K562 (cell line): ENCODE results near the gene MARS1. TPM values are rescaled to one million over a fixed set of nuclear protein-coding genes. Genes with fewer than 3 reads are reported as not detected.

Source experiments
- ATAC-seq: fragments of 200-7000 bp; cut with Tn5 transposase; 3 replicates; pipeline ENCODE4 v1.9.1; 2020; ENCODE audit warnings: moderate library complexity
- BruUV-seq: library from RNA; stranded (reverse); fragments of 400-500 nt; replicated peaks from 2 replicates; lab custom pipeline; 2021; lab: Mats Ljungman, UMichigan
- CTCF ChIA-PET: fragments of 300-600 bp; formaldehyde crosslinking; extraction: SDS; loops from one replicate; lab custom pipeline; 2021; ENCODE audit warnings: low intra/inter-chr PET ratio; lab: Yijun Ruan, JAX
- POLR2A ChIA-PET: fragments of 300-600, 350-650 bp; sonication (Branson Sonifier 250); formaldehyde crosslinking; extraction: SDS; loops from one replicate; lab custom pipeline; 2021; ENCODE audit warnings: antibody characterized with exemption, inconsistent platforms; lab: Yijun Ruan, JAX
- DNase-seq, 4 experiments: peaks; one replicate each; pipeline versions ENCODE4 v3.0.0 to v3.0.0-alpha.2; 2011 to 2018; ENCODE audit warnings: low spot score in 3 of 4, mixed read lengths in 3 of 4; ENCODE audit errors: extremely low read depth in 1 of 4
- FAIRE-seq: peaks from 2 replicates; lab custom pipeline; 2011; peaks lifted over from hg19 to GRCh38; lab: Jason Lieb, UNC
- H2AFZ ChIP-seq: 2 replicates; pipeline ENCODE4 v1.6.0; 2011; ENCODE audit warnings: low read depth, low read length, control low read depth, inconsistent platforms
- H3K27ac ChIP-seq: fragments of 200-600 bp; 3 replicates; pipeline ENCODE4 v1.8.0; 2011; ENCODE audit warnings: low read depth, mild to moderate bottlenecking, control low read depth, inconsistent platforms, low read length, moderate library complexity, mixed read lengths; ENCODE audit errors: extremely low read depth
- H3K27me3 ChIP-seq, 2 experiments: fragments of 300-600 bp in 1 of 2; 2 replicates in 1 of 2; 3 replicates in 1 of 2; pipeline versions ENCODE4 v1.6.0 to v1.8.0; 2011; ENCODE audit warnings: inconsistent platforms in 2 of 2, low read length in 2 of 2, mild to moderate bottlenecking in 1 of 2, mixed read lengths in 1 of 2, moderate library complexity in 1 of 2; ENCODE audit not compliant: control insufficient read depth in 2 of 2, insufficient read depth in 2 of 2
- H3K36me3 ChIP-seq: fragments of 300-600 bp; 3 replicates; pipeline ENCODE4 v1.8.0; 2011; ENCODE audit warnings: mild to moderate bottlenecking, low read length, inconsistent platforms; ENCODE audit not compliant: control insufficient read depth, insufficient read depth
- H3K4me1 ChIP-seq, 2 experiments: fragments of 200-600 bp in 1 of 2; replicated peaks in 1 of 2; 2 replicates in 1 of 2; 3 replicates in 1 of 2; pipeline versions ENCODE4 v1.5.1 to v1.8.0; 2011; ENCODE audit warnings: inconsistent platforms in 2 of 2, low read length in 2 of 2, mild to moderate bottlenecking in 1 of 2, mixed read lengths in 1 of 2, moderate library complexity in 1 of 2; ENCODE audit not compliant: control insufficient read depth in 2 of 2, insufficient read depth in 2 of 2
- H3K4me2 ChIP-seq: 2 replicates; pipeline ENCODE4 v1.6.1; 2011; ENCODE audit warnings: low read length, control low read depth, inconsistent platforms, mixed read lengths; ENCODE audit not compliant: insufficient read depth
- H3K4me3 ChIP-seq: fragments of 200-600 bp; sonication (generic), shearing (Covaris generic); 2 replicates; pipeline ENCODE4 v1.5.1; 2016; ENCODE audit warnings: control low read depth, inconsistent platforms
- H3K79me2 ChIP-seq: fragments of 200-600 bp; 3 replicates; pipeline ENCODE4 v1.8.0; 2011; ENCODE audit warnings: low read length, inconsistent platforms; ENCODE audit not compliant: control insufficient read depth, insufficient read depth
- H3K9ac ChIP-seq, 2 experiments: 2 replicates each; pipeline versions ENCODE4 v1.6.0 to v1.6.1; 2011; ENCODE audit warnings: low read depth in 2 of 2, low read length in 2 of 2, control low read depth in 1 of 2, inconsistent platforms in 1 of 2, mild to moderate bottlenecking in 1 of 2, mixed read lengths in 1 of 2; ENCODE audit not compliant: insufficient read depth in 1 of 2
- H3K9me1 ChIP-seq: one replicate; pipeline ENCODE4 v1.6.0; 2011; ENCODE audit warnings: inconsistent platforms, mild to moderate bottlenecking, low read length, moderate library complexity; ENCODE audit not compliant: control insufficient read depth, insufficient read depth
- H3K9me3 ChIP-seq: replicated peaks from 2 replicates; pipeline ENCODE4 v1.5.1; 2011; ENCODE audit warnings: low read depth, low read length, inconsistent platforms; ENCODE audit not compliant: control insufficient read depth, insufficient read depth
- H4K20me1 ChIP-seq: replicated peaks from 2 replicates; pipeline ENCODE4 v1.6.1; 2011; ENCODE audit warnings: low read length, inconsistent platforms, mixed read lengths; ENCODE audit not compliant: control insufficient read depth, insufficient read depth
- BACH1 ChIP-seq: fragments of 200-800 bp; sonication (Bioruptor generic); IDR thresholded peaks from 2 replicates; pipeline ENCODE4 v1.6.1; 2016; ENCODE audit warnings: missing genetic modification characterization, missing compliant biosample characterization
- NFXL1 ChIP-seq: fragments of 450-650 bp; formaldehyde crosslinking; IDR thresholded peaks from 2 replicates; pipeline ENCODE4 v1.4.0; 2021; ENCODE audit warnings: mild to moderate bottlenecking
- NFYB ChIP-seq: IDR thresholded peaks from 2 replicates; pipeline ENCODE4 v1.6.1; 2011; ENCODE audit warnings: mild to moderate bottlenecking, moderate library complexity; ENCODE audit not compliant: insufficient read length; ENCODE audit errors: extremely low read depth
- NKRF ChIP-seq: fragments of 450-650 bp; IDR thresholded peaks from 2 replicates; pipeline ENCODE4 v1.6.1; 2016; ENCODE audit warnings: borderline replicate concordance
- RBFOX2 ChIP-seq: fragments of 200-400 bp; formaldehyde crosslinking; IDR thresholded peaks from 2 replicates; pipeline ENCODE4 v1.6.1; 2017; ENCODE audit warnings: low read depth, mild to moderate bottlenecking, low read length, moderate library complexity
- RHOXF2B ChIP-seq: fragments of 250-450 bp; sonication (Bioruptor Pico); conservative IDR thresholded peaks from 2 replicates; pipeline ENCODE4 v1.5.1; 2021
- ZC3H4 ChIP-seq: sonication (generic); formaldehyde crosslinking; IDR thresholded peaks from 2 replicates; pipeline ENCODE4 v1.9.0; 2021; ENCODE audit warnings: missing genetic modification reagents, borderline replicate concordance
- ZNF253 ChIP-seq: fragments of 250-450 bp; sonication (Bioruptor Pico); conservative IDR thresholded peaks from 2 replicates; pipeline ENCODE4 v1.6.1; 2021; ENCODE audit warnings: mild to moderate bottlenecking
- WGBS: fragments of 100-300 bp; shearing (Covaris generic); methylation state at CpG from one replicate; pipeline ENCODE4 v1.1.6; 2016; ENCODE audit warnings: low coverage, mixed read lengths; ENCODE audit not compliant: insufficient coverage; ENCODE audit errors: missing lambda C conversion rate; 5-methylcytosine and 5-hydroxymethylcytosine counted together
- in situ Hi-C: fragments of 300-500 bp; cut with MboI; formaldehyde crosslinking; loops from 4 replicates; pipeline ENCODE4 v1.15.0; 2018; ENCODE audit warnings: inconsistent platforms, mixed read lengths
- intact Hi-C: fragments of 100-400 bp; cut with micrococcal nuclease; formaldehyde crosslinking; loops from 2 replicates; pipeline ENCODE4 v1.14.2; 2022
- polyA plus RNA-seq, 8 experiments: library from polyadenylated mRNA; depleted of rRNA in 4 of 8; stranded (reverse) in 5 of 8; unstranded in 3 of 8; fragments of >200 nt; fragmentation: Nextera tagmentation in 2 of 8; fragmentation: Illumina TruSeq in 1 of 8; extraction: Ambion mirVana in 2 of 8; extraction: Trizol in 1 of 8; gene quantifications; 2 replicates each; pipeline versions ENCODE4 v1.2.1 to v1.2.3, GENCODE V29; 2011 to 2014; ENCODE audit warnings: inconsistent platforms in 1 of 8, missing spikeins in 1 of 8
- total RNA-seq, 7 experiments: library from RNA; depleted of rRNA in 6 of 7; stranded (reverse); fragments of >200 nt in 6 of 7; fragmentation: Illumina TruSeq in 2 of 7; extraction: Trizol in 2 of 7; gene quantifications; 2 replicates each; pipeline versions ENCODE4 v1.2.1 to v1.2.3, GENCODE V29; 2011 to 2021; ENCODE audit warnings: low replicate concordance in 1 of 7
- TF ChIP-seq, protein P1 (sequence below): sonication (generic); formaldehyde crosslinking; IDR thresholded peaks from 2 replicates; pipeline ENCODE4 v1.8.1; 2023; ENCODE audit warnings: mild to moderate bottlenecking, missing genetic modification reagents

MARS1 gene
- total and polyA plus RNA-seq, 9 of the 15 experiments (the other 6 are each of a cell fraction or from before 2014, with no cell fraction given) = 117 to 382 (median 220) TPM

- H3K79me2 ChIP-seq = no peaks in the 10 kb centered on the region
- no peak for DNase-seq
- no peak overlapping the region for H3K9ac ChIP-seq
- CTCF ChIA-PET = no interaction called here
- H3K27me3 ChIP-seq = peaks cover 0 to 10% of the 10 kb centered on the region in 2 experiments; a peak in 2 of 5 replicates
- no peaks in the 10 kb centered on the region for H4K20me1 ChIP-seq
- TF ChIP-seq ZNF253 (CRISPR knock-in tag) (no peak), NFYB (no peak), NFXL1 (CRISPR knock-in tag) (no peak), BACH1 (tag) (no peak), NKRF (no peak), ZC3H4 (CRISPR knock-in tag) (no peak), RBFOX2 (0 out of 2 replicates have a peak, but pooled peaks have one; percentile 17), RHOXF2B (CRISPR knock-in tag) (no peak)
- TF ChIP-seq, protein P1, sequence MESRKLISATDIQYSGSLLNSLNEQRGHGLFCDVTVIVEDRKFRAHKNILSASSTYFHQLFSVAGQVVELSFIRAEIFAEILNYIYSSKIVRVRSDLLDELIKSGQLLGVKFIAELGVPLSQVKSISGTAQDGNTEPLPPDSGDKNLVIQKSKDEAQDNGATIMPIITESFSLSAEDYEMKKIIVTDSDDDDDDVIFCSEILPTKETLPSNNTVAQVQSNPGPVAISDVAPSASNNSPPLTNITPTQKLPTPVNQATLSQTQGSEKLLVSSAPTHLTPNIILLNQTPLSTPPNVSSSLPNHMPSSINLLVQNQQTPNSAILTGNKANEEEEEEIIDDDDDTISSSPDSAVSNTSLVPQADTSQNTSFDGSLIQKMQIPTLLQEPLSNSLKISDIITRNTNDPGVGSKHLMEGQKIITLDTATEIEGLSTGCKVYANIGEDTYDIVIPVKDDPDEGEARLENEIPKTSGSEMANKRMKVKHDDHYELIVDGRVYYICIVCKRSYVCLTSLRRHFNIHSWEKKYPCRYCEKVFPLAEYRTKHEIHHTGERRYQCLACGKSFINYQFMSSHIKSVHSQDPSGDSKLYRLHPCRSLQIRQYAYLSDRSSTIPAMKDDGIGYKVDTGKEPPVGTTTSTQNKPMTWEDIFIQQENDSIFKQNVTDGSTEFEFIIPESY = peak; percentile 68; the same call in 1 of the 2 replicates
- no peak overlapping the region for H3K27ac ChIP-seq
- in situ Hi-C loops (no loop called here), intact Hi-C loops (no loop called here)
- no peak overlapping the region for H3K4me2 ChIP-seq
- WGBS = 93% methylated on average over 25 of the region's 84 CpGs
- peaks cover 39 to 51% of the 10 kb centered on the region in 2 experiments for H3K4me1 ChIP-seq
- BruUV-seq = no TSS peak
- H3K9me3 ChIP-seq = no peaks in the 10 kb centered on the region
- H3K4me3 ChIP-seq = no peak overlapping the region
- POLR2A ChIA-PET = interaction anchor here (0.6 to 1.9 kb wide), 5 partner anchors 14 to 487 kb away, joined by 3 to 7 read pairs (median 3); partner anchors contain the start of gene INHBE
- H2AFZ ChIP-seq = no peak overlapping the region
- ATAC-seq = no peak
- no peaks in the 10 kb centered on the region for H3K36me3 ChIP-seq
- no peaks in the 10 kb centered on the region for H3K9me1 ChIP-seq
- no peak for FAIRE-seq
Measured at GRCh38 chr12:57475271-57476161, 12.4 kb upstream of the MARS1 start.
